Spleen (tissue), 7 donors: ENCODE results near the gene NLGN3.

Experiments
- CTCF ChIP-seq, 11 experiments: fragments of 200-600 bp in 7 of 11; fragments of 450-650 bp in 4 of 11; sonication (generic) in 4 of 11; IDR thresholded peaks in 8 of 11; conservative IDR thresholded peaks in 3 of 11; 1 replicate in 7 of 11; 2 replicates in 4 of 11; pipeline versions ENCODE4 v1.4.0 to v1.8.0; 2016 to 2021; ENCODE audit warnings: antibody characterized with exemption in 11 of 11, inconsistent platforms in 4 of 11, mild to moderate bottlenecking in 1 of 11
- POLR2A ChIP-seq, 3 donors: fragments of 450-650 bp; IDR thresholded peaks; one replicate each; pipeline ENCODE4 v1.5.1; 2017; ENCODE audit warnings: antibody characterized with exemption in 3 of 3, mild to moderate bottlenecking in 1 of 3
- POLR2AphosphoS5 ChIP-seq, 3 donors: sonication (generic); formaldehyde crosslinking; IDR thresholded peaks; one replicate each; pipeline ENCODE4 v1.5.1; 2017; ENCODE audit warnings: antibody characterized with exemption in 3 of 3
- donor health status: DM: no; HTN: no; CAD: no; lungs with moderate emphysema.
- donor health status: DM: no; HTN: no; CAD: no.
- donor health status: DM: no; HTN: no; CAD: no.

DNA sequence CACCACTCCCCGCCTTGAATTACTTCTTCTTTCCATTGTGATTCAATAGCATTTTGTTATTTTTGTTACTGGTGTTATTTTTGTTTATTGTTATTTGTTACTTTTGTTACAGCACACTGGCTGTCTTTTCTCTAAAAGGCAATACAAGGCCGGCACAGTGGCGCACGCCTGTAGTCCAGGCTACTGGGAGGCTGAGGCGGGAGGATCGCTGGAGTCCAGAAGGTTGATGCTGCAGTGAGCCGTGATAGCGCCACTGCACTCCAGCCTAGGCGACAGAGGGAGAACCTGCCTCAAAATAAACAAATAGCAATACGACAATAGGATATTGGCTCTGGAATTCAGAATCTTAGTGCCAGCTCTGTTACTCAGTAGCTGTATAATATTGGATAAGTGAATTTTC lies 27.3 kb upstream of the NLGN3 start:
- no peak for TF ChIP-seq CTCF (IDR thresholded peaks at IDR 0.05 in 8 of 11, conservative IDR thresholded peaks at IDR 0.05 in 3 of 11)
- no peak for TF ChIP-seq POLR2AphosphoS5 (IDR thresholded peaks at IDR 0.05)
- no peak for TF ChIP-seq POLR2A (IDR thresholded peaks at IDR 0.05)
